Activated B cell treated with CpG ODN at 0.5 μM for 24 hours (primary cell): ENCODE measurements around the gene IL17RB. TPM values are rescaled to one million over a fixed set of nuclear protein-coding genes. Genes with fewer than 3 reads are reported as not detected.

ENCODE experiments used
- ATAC-seq: fragments of 200-7000 bp; cut with Tn5 transposase; one replicate; pipeline ENCODE4 v1.10.0; 2021; ENCODE audit warnings: low read depth, mild to moderate bottlenecking, moderate library complexity
- CTCF ChIA-PET: fragments of 350-600 bp; sonication (Branson Sonifier 250); formaldehyde crosslinking; loops from one replicate; lab custom pipeline; 2021; ENCODE audit warnings: antibody characterized with exemption; lab: Charles Lee
- POLR2A ChIA-PET: fragments of 350-600 bp; sonication (Branson Sonifier 250); formaldehyde crosslinking; loops from one replicate; lab custom pipeline; 2021; ENCODE audit warnings: antibody characterized with exemption; lab: Charles Lee
- DNase-seq: peaks from one replicate; pipeline ENCODE4 v3.0.0; 2022
- H3K27ac Mint-ChIP-seq: one replicate; pipeline ENCODE4 v1.8.0; 2020; ENCODE audit warnings: mixed read lengths
- H3K27me3 Mint-ChIP-seq: one replicate; pipeline ENCODE4 v1.8.0; 2021; ENCODE audit warnings: mixed read lengths
- H3K36me3 Mint-ChIP-seq: one replicate; pipeline ENCODE4 v1.8.0; 2021; ENCODE audit warnings: low read depth, mixed read lengths
- H3K4me1 Mint-ChIP-seq: one replicate; pipeline ENCODE4 v1.8.0; 2021; ENCODE audit warnings: mixed read lengths
- H3K4me3 Mint-ChIP-seq: one replicate; pipeline ENCODE4 v1.8.0; 2020; ENCODE audit warnings: mild to moderate bottlenecking, mixed read lengths
- H3K9me3 Mint-ChIP-seq: one replicate; pipeline ENCODE4 v1.8.0; 2020; ENCODE audit warnings: mixed read lengths
- CTCF ChIP-seq: fragments of 200-600 bp; IDR thresholded peaks from one replicate; pipeline ENCODE4 v1.8.0; 2022; ENCODE audit warnings: antibody characterized with exemption, mild to moderate bottlenecking
- intact Hi-C: fragments of 100-400 bp; cut with micrococcal nuclease; formaldehyde crosslinking; loops from one replicate; pipeline ENCODE4 v1.15.1; 2024
- total RNA-seq: library from RNA; stranded (reverse); gene quantifications from 2 replicates; pipeline ENCODE4 v1.2.3, GENCODE V29; 2022

The IL17RB gene
- total RNA-seq, 1 donor from 2014 or later: 3.0 TPM

- H3K4me1 Mint-ChIP-seq: peaks cover 34% of the 10 kb centered on the region
- ChIA-PET CTCF (no interaction called here), POLR2A (interaction anchor here (0.6 kb wide), 1 partner anchor 191 kb away, joined by 4 read pairs; no protein-coding TSS in a partner anchor)
- no peak for TF ChIP-seq CTCF
- DNase-seq (no peak), ATAC-seq (no peak)
- intact Hi-C loops: no loop called here
- H3K4me3 Mint-ChIP-seq: peak overlapping the region; percentile 76
- H3K27ac Mint-ChIP-seq: no peak overlapping the region
- H3K9me3 Mint-ChIP-seq: no peaks in the 10 kb centered on the region
- H3K27me3 Mint-ChIP-seq: peaks cover 31% of the 10 kb centered on the region
- H3K36me3 Mint-ChIP-seq: no peaks in the 10 kb centered on the region
Observed at GRCh38 chr3:53846851-53847155, 435 bp downstream of the IL17RB start.

DNA sequence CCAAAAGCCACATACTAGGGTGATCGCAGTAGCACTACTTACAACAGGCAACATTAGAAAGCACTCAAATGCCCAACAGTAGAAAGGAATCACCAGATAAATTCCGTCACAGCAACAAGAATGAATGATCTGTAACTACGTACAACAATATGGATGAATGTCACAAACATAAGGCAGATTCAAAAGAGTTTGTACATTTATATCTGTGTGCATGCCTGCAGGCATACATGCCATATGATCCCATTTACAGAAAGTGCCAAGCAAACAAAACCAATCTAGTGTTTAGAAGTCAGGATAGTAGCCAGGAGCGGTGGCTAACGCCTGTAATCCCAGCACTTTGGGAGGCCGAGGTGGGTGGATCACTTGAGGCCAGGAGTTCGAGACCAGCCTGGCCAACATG, 3.5 kb downstream of the IL17RB start:
- Mint-ChIP-seq H3K36me3 (no peaks in the 10 kb centered on the region), H3K4me1 (peaks cover 14% of the 10 kb centered on the region), H3K4me3 (no peak overlapping the region), H3K27ac (no peak overlapping the region), H3K27me3 (peaks cover 19% of the 10 kb centered on the region), H3K9me3 (no peaks in the 10 kb centered on the region)
- ChIA-PET POLR2A (no interaction called here), CTCF (no interaction called here)
- ATAC-seq (no peak), DNase-seq (no peak)
- intact Hi-C loops: no loop called here
- no peak for TF ChIP-seq CTCF

GRCh38 chr3:53850895-53851294, 4.5 kb downstream of the IL17RB start:
- ATAC-seq (no peak), DNase-seq (no peak)
- POLR2A ChIA-PET: interaction anchor here (0.6 kb wide), 1 partner anchor 41 kb away, joined by 3 read pairs; no protein-coding TSS in a partner anchor
- intact Hi-C loops: no loop called here
- no peak overlapping the region for H3K4me3 Mint-ChIP-seq
- CTCF ChIA-PET: no interaction called here
- H3K36me3 Mint-ChIP-seq: no peaks in the 10 kb centered on the region
- TF ChIP-seq CTCF: no peak
- peaks cover 14% of the 10 kb centered on the region for H3K27me3 Mint-ChIP-seq
- no peaks in the 10 kb centered on the region for H3K9me3 Mint-ChIP-seq
- H3K27ac Mint-ChIP-seq: no peak overlapping the region
- H3K4me1 Mint-ChIP-seq: peaks cover 8% of the 10 kb centered on the region

DNA sequence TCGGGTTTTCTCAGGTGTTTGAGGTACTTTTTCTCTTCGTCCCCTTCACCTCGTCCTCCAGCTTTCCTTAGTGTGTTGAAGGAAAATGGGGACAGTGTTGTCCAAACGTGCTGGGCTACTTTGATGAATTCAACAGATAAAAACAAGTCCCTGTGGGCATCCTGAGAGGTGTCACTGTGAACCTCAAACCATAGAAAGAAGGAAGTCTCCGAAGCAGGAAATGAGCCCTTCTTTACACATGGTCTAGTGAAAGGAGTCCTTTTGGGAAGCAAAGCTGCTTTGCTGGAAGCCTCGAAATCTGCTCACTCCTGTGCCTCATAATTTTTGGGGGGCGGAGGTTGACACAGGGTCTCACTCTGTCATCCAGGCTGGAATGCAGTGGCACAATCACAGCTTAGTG, 10.6 kb downstream of the IL17RB start:
- ATAC-seq (no peak), DNase-seq (no peak)
- no peak overlapping the region for H3K4me3 Mint-ChIP-seq
- no peaks in the 10 kb centered on the region for H3K27me3 Mint-ChIP-seq
- H3K36me3 Mint-ChIP-seq: peaks cover 16% of the 10 kb centered on the region
- no peak for TF ChIP-seq CTCF
- ChIA-PET CTCF (no interaction called here), POLR2A (interaction anchor here (0.7 kb wide), 1 partner anchor 10 kb away, joined by 3 read pairs; no protein-coding TSS in a partner anchor)
- no peaks in the 10 kb centered on the region for H3K9me3 Mint-ChIP-seq
- no peak overlapping the region for H3K27ac Mint-ChIP-seq
- peaks cover 26% of the 10 kb centered on the region for H3K4me1 Mint-ChIP-seq
- intact Hi-C loops: no loop called here

DNA sequence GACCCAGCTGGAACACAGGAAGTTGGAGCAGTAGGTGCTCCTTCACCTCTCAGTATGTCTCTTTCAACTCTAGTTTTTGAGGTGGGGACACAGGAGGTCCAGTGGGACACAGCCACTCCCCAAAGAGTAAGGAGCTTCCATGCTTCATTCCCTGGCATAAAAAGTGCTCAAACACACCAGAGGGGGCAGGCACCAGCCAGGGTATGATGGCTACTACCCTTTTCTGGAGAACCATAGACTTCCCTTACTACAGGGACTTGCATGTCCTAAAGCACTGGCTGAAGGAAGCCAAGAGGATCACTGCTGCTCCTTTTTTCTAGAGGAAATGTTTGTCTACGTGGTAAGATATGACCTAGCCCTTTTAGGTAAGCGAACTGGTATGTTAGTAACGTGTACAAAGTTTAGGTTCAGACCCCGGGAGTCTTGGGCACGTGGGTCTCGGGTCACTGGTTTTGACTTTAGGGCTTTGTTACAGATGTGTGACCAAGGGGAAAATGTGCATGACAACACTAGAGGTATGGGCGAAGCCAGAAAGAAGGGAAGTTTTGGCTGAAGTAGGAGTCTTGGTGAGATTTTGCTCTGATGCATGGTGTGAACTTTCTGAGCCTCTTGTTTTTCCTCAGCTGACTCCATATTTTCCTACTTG, 11.9 kb downstream of the IL17RB start:
- Mint-ChIP-seq H3K4me1 (peaks cover 33% of the 10 kb centered on the region), H3K9me3 (no peaks in the 10 kb centered on the region), H3K27ac (peak overlapping the region; percentile 18), H3K27me3 (no peaks in the 10 kb centered on the region), H3K4me3 (no peak overlapping the region), H3K36me3 (peaks cover 23% of the 10 kb centered on the region)
- POLR2A ChIA-PET: no interaction called here
- CTCF ChIA-PET: no interaction called here
- intact Hi-C loops: no loop called here
- no peak for DNase-seq
- TF ChIP-seq CTCF: no peak
- no peak for ATAC-seq
